DMS53 treated with DMSO at 0.1 percent for 48 hours (cell line): Measurements from ENCODE around the gene TTC21A.
A peak's percentile ranks its signal among the peaks of the same experiment; 100 is the strongest.
"Not testable (repeated sequence)": the region's sequence is repeated elsewhere in the genome, so short reads cannot be mapped to it uniquely, and the experiment has no call there.

Source experiments
- DNase-seq: peaks from one replicate; lab custom pipeline; 2025; ENCODE audit not compliant: unreplicated experiment; lab: John Stamatoyannopoulos, UW

TTC21A gene, protein sequence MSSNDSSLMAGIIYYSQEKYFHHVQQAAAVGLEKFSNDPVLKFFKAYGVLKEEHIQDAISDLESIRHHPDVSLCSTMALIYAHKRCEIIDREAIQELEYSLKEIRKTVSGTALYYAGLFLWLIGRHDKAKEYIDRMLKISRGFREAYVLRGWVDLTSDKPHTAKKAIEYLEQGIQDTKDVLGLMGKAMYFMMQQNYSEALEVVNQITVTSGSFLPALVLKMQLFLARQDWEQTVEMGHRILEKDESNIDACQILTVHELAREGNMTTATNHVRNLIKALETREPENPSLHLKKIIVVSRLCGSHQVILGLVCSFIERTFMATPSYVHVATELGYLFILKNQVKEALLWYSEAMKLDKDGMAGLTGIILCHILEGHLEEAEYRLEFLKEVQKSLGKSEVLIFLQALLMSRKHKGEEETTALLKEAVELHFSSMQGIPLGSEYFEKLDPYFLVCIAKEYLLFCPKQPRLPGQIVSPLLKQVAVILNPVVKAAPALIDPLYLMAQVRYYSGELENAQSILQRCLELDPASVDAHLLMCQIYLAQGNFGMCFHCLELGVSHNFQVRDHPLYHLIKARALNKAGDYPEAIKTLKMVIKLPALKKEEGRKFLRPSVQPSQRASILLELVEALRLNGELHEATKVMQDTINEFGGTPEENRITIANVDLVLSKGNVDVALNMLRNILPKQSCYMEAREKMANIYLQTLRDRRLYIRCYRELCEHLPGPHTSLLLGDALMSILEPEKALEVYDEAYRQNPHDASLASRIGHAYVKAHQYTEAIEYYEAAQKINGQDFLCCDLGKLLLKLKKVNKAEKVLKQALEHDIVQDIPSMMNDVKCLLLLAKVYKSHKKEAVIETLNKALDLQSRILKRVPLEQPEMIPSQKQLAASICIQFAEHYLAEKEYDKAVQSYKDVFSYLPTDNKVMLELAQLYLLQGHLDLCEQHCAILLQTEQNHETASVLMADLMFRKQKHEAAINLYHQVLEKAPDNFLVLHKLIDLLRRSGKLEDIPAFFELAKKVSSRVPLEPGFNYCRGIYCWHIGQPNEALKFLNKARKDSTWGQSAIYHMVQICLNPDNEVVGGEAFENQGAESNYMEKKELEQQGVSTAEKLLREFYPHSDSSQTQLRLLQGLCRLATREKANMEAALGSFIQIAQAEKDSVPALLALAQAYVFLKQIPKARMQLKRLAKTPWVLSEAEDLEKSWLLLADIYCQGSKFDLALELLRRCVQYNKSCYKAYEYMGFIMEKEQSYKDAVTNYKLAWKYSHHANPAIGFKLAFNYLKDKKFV (N-terminal part only)

DNA sequence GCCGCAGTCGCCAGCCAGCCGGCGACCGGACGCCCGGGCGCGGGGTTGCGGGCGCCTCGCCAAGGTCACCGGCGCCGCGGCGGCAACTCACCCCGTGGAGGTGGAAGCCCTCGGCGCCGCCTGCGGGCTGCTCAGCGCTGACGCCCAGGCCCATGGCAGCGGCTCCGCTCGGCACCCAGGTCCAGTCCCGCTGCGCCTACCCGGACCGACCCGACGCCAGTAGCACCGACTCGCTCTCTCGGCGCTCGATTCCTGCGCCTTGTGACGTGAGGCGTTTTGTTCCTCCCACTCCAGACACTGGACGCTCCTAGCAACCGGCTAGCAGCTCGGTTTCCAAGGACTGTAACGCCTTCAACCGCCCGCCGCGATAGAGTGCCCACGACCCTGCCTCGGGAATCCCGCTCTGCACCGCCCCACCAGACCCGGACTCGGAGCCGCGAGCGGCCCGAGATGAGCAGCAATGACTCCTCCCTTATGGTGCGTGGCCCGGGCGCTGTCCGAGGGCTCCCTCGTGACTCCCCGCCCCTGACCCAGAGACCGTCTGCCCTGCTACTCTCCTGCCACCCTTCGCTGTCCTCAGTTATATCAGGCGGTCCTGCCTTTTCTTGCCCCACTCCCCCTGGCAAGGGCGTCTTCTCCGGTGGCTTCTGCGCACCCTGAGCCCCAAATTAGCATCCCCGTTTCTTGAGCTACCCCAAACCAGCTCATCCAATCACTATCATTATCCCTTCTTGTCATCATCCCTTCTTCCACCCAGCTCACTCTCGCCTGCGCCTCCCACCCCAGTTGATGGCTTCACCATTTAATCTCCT lies at the start of gene TTC21A, which contains the start of gene GORASP1:
TSS of gene TTC21A (plus strand) at position 293 of the 812 bp plus-strand sequence. CDS start at position 451, 158 bp downstream.
TSS of gene GORASP1 (minus strand) at position 240 of the 812 bp plus-strand sequence. CDS start at position 154, 86 bp downstream.
- DNase-seq: peak; percentile 11

DNA sequence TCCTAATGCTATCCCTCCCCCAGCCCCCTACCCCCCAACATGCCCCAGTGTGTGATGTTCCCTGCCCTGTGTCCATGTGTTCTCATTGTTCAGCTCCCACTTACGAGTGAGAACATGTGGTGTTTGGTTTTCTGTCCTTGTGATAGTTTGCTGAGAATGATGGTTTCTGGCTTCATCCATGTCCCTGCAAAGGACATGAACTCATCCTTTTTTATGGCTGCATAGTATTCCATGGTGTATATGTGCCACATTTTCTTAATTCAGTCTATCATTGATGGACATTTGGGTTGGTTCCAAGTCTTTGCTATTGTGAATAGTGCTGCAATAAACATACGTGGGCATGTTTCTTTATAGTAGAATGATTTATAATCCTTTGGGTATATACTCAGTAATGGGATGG lies 46.3 kb upstream of the TTC21A start:
- not testable (repeated sequence) for DNase-seq

DNA sequence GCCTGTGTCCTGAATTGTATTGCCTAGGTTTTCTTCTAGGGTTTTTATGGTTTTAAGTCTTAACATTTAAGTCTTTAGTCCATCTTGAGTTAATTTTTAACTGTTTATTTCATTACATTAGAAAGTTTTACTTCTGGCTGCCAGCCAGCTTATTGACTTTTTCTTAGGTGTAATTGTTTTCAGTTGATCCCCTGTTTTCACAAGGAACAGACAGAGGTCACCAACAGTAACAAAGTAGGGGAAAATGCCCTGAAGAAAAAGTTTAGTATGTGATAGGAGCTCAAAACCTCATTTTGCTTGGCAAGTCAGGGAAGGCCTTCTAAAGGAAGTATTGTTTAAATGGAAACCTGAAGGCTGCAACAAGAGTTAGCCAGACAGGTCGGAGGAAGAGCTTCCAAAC lies 45.3 kb upstream of the TTC21A start:
- DNase-seq: no peak

DNA sequence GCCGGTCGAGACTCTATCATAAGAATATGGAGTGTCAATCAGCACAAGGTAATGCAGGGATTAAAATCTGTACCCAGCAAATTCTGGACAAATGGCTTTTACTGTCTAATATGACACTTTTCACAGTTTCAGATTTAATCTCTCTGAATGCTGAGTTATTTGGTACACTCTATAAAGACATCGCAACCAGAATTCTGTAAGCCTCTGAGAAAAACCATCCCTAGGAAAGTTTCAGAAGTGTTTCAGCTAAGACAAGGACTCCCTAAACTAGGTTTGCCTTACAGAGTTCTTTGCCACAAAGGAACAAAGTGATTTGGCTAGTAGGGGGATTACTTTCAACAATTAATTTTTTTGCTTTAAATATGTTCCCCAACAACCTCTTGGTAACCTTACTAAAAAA lies 44.3 kb upstream of the TTC21A start:
- DNase-seq: no peak

DNA sequence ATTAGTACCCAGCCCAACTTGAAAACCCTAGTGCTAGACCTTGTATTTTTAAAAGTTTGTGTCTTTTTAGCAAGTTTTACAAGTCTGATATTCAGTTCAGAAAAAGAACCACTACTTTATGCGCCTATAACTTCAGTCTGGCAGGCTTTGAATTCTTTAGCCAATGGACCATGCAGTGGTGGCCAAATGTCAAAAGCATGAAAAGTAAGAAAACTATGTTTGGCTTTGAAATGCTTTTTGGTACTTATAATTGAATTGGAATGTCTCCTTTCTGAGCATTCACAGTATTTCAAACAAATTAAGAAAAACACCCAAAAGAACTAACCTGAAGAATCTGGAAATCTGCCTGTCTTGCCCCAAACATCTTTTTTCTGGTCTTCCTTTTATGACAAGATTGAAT lies 42.8 kb upstream of the TTC21A start:
- DNase-seq: no peak

DNA sequence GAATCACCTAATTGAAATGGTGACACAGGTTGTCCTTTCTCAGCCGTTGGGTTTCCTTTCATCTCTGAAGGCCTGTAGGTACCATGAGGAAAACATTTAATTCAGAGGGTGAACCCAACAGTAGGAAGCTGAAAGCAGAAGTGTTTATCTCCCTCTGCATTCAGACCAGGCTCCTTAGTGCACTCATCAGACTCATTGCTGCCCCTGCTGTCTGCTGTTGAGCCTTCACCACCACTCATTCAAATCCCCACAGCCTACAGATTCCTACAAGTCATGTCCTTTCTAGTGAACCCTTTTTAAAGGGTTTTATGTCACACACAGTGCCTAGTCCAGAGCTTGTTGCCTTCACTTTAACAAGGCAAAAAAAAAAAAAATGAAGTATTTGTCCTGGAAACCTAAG lies 42.3 kb upstream of the TTC21A start:
- DNase-seq: no peak

DNA sequence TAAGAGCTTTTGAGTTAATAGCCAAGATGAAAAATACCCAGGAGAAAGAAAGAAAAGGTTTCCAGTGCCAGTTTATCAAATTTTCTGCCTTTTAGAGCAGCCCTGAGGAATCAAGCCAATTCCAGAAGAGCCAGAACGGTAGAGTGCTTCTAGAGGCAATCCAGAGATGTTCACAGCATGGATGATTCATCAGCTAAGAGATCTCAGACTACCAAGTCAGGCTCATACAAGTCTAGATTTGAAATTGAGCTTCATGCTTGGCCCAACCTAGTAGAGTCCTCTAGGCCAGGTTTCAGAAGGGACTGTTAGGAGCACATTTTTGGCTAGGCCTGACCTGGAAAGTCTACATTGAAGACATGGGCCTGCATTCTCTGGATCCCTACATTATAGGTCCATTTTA lies 40.2 kb upstream of the TTC21A start:
- no peak for DNase-seq

DNA sequence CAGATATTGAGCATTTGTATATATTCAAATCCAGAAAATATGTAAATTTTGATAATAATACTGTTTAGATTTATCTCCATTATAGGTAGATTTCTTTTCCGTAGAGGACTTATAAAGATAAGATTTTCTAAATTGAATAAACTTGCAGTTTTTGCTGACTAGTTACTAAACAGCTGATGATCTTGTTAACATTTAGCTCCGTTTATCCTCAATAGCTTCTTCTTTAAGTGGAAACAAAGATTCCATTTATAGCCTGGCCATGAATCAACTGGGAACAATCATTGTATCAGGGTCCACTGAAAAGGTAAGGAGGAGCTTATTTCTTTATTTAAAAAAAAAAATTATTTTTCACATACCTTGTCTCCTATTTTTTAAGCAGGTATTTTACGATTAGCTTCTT lies 38.9 kb upstream of the TTC21A start:
- no peak for DNase-seq

DNA sequence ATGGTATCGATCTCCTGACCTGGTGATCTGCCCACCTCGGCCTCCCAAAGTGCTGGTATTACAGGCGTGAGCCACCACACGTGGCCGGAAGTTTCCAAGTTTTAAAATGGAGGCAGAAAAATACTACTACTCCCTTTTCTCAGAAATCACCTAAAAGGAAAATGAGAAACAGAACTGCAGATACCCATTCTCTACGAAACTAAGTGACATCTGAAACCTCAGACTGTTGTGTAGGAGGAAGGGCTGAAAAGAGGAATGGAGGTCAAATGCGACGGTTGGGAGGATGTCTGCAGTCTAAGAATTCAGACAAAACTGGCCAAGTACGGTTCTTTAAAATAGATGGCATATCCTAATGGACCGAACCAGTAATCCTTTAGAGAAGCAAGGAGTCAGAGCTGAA lies 31.6 kb upstream of the TTC21A start:
- DNase-seq: no peak

DNA sequence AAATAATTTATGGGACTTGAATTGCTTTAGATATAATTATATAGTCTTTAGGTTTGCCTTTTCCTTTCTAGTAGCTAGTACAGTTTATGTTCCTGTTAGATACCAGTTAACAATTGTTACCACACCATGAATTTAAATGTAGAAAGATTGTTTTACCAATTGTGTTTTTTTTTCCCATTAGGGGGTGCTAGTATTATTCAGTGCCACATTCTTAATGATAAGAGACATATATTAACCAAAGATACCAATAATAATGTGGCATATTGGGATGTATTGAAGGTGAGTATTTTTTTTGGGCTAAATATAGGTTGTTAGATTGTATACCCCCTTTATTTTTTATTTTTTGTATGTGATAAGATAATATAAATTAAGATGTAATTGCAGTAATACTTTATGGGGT lies 27.9 kb upstream of the TTC21A start:
- no peak for DNase-seq

DNA sequence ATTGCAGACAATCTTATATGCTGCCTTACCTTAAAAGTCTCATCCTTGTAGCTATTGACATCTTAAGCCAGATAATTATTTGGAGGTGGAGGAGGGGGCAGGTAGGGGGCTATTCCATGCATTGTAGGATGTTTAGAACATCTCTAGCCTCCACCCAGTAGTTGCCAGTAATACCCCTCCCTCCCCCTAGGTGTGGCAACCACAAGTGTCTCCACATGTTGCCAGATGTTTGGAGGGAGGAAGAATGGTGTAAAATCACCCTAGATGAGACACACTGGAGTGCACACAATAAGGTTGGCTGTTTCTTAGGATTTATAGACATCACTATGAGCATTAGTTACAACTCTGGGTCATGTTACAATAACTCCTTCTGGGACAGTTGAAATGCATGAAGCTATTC lies 27.5 kb upstream of the TTC21A start:
- no peak for DNase-seq

DNA sequence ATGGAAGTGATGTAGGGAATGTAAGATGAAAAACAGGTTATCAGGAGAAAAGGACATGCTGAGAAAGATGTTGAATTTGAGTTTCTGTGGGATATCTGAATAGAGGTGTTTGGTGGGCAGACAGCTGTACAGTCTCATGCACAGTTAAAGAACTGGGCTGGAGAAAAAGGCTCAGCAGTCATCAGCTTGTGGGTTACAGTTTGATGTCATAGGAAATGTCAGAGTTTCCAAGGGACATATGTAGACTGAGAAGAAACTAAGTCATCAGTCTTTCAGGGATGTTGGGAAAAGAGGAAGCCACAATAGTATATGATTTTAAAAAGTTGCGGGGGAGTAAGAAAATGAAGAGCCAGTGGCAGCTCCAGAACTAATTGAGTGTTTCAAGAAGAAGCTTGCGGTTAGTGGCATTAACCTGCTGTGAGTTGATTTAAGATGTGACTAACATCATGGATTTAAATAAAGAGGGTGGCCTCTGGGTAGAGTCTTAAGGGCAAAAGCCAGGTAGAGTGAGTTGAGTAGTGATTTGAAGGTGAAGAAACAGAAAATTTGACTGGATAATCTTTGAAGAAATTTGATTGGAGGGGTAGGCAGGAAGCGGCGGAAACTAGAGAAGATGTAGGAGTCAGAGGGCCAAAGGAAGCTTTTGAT lies 24.7 kb upstream of the TTC21A start:
- no peak for DNase-seq

DNA sequence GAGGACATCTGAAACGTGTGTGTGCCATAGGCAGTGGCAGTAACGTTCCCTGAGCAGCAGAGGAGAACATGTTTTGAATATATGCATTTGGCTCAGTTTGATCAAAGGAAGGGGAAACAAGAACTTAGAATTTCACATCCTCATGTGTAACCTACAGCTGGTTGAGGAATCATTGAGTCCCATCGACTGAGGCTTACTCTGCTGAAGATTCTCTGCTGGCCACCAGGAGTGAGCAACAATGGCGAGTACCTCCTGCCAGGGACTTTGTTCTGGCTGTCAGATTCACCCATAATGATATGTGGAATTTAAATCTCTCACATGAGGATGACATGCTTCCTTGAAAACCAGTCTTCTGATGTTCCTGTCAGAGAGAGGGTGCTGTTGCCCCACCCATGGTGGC lies 21.3 kb upstream of the TTC21A start:
- DNase-seq: no peak

DNA sequence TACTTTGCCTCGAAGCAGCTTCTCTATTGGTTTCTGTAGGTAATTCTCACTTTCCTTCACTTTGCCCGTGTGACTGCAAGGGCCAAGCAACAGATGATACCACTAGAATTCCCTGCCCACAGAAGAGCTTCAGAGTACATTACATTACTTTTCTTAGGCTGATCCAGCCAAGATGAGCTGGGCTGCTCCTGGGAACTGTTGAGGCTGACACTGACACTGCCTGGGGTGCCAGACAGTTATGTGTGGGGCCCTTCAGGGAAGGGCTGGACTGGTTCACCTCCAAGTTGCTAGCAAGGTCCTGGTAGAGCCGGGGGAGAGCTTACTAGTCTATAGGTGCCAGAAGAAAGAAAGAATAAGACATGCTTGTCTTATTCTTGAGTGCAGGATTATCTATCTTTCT lies 19.0 kb upstream of the TTC21A start:
- no peak for DNase-seq

DNA sequence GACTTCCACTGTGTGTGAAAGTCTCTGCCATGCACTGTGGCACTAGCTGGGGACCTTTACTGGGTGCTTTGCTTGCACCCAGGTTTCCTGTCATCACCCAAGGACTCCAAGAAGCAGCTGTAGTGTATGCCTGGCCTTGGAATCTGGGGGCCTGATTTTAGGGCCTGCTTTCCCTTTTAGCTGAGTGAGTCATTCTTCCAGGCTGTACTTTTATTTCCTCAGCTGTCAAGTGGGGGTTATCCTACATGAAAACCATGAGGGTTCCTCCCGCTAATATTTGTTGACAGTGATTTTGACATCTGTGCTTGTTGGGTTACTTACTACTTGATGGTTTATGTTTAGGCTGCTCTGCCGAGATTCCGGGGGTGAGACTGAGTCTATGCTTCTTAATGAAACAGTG lies 18.6 kb upstream of the TTC21A start:
- no peak for DNase-seq

DNA sequence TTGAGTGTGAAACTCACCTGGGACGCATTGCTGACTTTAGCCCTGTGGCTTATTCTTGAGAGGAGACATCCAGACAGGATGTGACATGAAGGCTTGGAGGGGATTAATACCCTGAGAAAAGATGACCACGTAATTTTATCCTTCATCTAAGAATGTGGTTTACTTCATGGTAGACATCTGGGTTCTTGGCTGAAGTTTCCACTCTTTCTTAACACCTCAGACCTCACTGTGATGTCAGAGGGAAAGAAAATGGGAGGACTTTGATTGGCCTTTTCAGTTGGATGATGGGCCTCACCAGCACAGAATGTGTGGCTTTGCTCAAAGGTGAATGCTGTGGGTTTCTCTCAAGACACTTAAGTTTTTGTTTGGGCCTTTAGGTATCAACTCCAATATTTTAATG lies 16.6 kb upstream of the TTC21A start:
- DNase-seq: no peak

DNA sequence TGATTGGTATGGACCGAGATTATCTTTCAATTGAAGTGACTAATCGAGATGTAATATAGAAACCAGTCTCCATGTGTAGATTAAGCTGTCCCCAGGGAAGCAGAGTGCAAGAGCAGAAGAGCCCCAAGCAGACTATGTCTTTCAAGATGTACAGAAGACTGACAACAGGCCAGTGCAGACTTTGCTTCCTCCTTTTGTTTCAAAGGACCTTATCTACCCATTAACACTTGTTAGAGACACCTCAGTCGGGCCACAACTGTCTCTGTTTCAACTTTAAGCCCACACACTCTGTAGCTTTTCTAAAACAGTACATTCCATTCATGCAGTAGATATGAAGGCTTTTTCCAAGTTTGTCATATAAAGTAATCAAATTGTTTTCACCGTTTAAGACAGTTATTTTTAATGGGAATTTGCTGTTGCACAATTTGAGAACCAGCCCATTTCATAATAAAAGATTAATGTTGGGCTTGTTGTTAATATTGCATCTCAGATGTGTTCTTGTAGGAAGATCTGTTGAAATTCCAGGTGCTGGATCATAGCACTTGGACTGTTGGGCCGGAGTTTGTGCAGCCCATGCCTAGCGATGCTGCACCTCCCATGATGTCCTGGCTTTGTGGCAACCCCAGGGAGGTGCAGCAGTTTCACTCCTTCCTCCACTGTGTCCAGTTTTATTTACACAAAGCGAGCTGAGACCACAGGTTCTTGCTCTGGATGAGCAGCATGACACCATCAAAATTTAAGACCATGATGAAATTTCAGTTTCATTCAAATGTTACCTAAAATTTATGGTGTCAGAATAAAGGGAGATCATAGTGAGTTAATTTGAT lies 12.4 kb upstream of the TTC21A start:
- no peak for DNase-seq

DNA sequence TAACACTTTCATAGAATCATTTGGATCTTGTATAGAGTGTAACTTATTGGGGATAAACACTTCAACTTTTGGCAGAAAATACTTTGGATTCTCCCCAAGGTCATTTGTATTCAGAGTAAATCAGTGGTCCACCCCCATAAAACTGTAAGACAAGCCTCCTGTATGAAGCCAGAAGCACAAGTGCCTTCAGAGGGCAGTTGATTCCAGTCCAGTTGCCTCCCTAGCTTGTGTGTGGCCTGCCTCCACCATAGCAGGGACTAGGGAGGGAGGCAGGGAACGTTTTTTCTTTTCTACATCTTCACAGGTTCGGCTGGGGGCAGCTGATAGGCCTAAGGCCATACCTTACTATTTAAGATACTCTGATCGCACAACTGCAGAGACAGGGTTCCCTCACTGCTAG lies 11.7 kb upstream of the TTC21A start:
- DNase-seq: no peak

DNA sequence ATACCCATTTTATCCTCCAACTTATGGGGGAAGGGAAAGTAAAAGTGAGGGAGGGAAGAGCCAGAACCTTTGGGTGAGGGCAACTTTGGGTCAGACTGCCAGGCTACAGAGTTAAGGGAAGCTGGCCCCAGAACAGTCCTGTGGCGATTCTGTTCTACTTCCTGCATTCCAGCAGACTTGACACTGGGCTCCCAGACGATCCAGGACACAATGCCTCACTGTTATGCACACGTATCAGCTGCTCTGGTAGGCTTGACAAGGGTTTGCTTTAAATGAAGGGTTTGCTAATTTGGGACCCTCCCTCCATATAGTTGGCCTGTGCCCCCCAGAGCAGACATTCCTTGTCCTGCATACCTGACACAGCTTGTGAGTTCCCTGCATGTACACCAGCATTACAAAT lies 10.7 kb upstream of the TTC21A start:
- no peak for DNase-seq
